Loucy (cell line): ENCODE measurements around the gene MAPK8IP1.

ENCODE experiments used
- H2AFZ ChIP-seq: fragments of 200-600 bp; sonication (generic); 2 replicates; pipeline ENCODE4 v1.6.0; 2016; ENCODE audit warnings: antibody characterized with exemption, mild to moderate bottlenecking, low read length, moderate library complexity
- H3F3A ChIP-seq: fragments of 200-600 bp; 2 replicates; pipeline ENCODE4 v1.6.0; 2016; ENCODE audit warnings: antibody characterized with exemption, low read depth, mild to moderate bottlenecking
- H3K27me3 ChIP-seq: fragments of 200-600 bp; sonication (generic); 2 replicates; pipeline ENCODE4 v1.6.1; 2014; ENCODE audit warnings: low read length, mild to moderate bottlenecking; ENCODE audit not compliant: insufficient read depth, poor library complexity, severe bottlenecking
- H3K36me3 ChIP-seq: fragments of 200-600 bp; sonication (generic); 2 replicates; pipeline ENCODE4 v1.6.1; 2016; ENCODE audit warnings: low read length; ENCODE audit not compliant: insufficient read depth
- H3K4me1 ChIP-seq: fragments of 200-600 bp; sonication (generic); 2 replicates; pipeline ENCODE4 v1.5.1; 2014; ENCODE audit warnings: low read length, mild to moderate bottlenecking; ENCODE audit not compliant: insufficient read depth, poor library complexity, severe bottlenecking
- H3K4me2 ChIP-seq: fragments of 200-600 bp; sonication (generic); 2 replicates; pipeline ENCODE4 v1.6.0; 2014; ENCODE audit warnings: antibody characterized with exemption, low read length, low read depth, mild to moderate bottlenecking; ENCODE audit not compliant: poor library complexity, severe bottlenecking
- H3K4me3 ChIP-seq: fragments of 200-600 bp; sonication (generic); 2 replicates; pipeline ENCODE4 v1.5.1; 2014; ENCODE audit warnings: low read length, mild to moderate bottlenecking, mixed read lengths; ENCODE audit not compliant: poor library complexity, severe bottlenecking
- H3K79me2 ChIP-seq: fragments of 200-600 bp; sonication (generic); 2 replicates; pipeline ENCODE4 v1.6.1; 2014; ENCODE audit warnings: low read length; ENCODE audit not compliant: insufficient read depth
- H3K9ac ChIP-seq: fragments of 200-600 bp; sonication (generic); 2 replicates; pipeline ENCODE4 v1.6.0; 2014; ENCODE audit warnings: mild to moderate bottlenecking, low read depth, low read length, moderate library complexity; ENCODE audit not compliant: poor library complexity, severe bottlenecking
- H3K9me2 ChIP-seq: fragments of 200-600 bp; sonication (generic); replicated peaks from 2 replicates; pipeline ENCODE4 v1.6.1; 2016; ENCODE audit warnings: low read depth, low read length, mixed read lengths
- H3K9me3 ChIP-seq: fragments of 200-600 bp; sonication (generic); 2 replicates; pipeline ENCODE4 v1.6.1; 2014; ENCODE audit warnings: mild to moderate bottlenecking, antibody characterized with exemption, low read length, low read depth; ENCODE audit not compliant: insufficient read depth
- H4K20me1 ChIP-seq: fragments of 200-600 bp; sonication (generic); 2 replicates; pipeline ENCODE4 v1.6.0; 2014; ENCODE audit warnings: antibody characterized with exemption, low read length, mild to moderate bottlenecking; ENCODE audit not compliant: insufficient read depth, poor library complexity, severe bottlenecking
- EZH2phosphoT487 ChIP-seq: fragments of 200-600 bp; IDR thresholded peaks from 2 replicates; pipeline ENCODE4 v1.6.1; 2018; ENCODE audit warnings: antibody characterized with exemption, mild to moderate bottlenecking, moderate library complexity, borderline replicate concordance
- TF ChIP-seq, protein P1 (sequence below): fragments of 200-600 bp; sonication (generic); conservative IDR thresholded peaks from 2 replicates; pipeline ENCODE4 v1.5.1; 2014; ENCODE audit warnings: mild to moderate bottlenecking, antibody characterized with exemption, low read length

The MAPK8IP1 gene

GRCh38 chr11:45913514-45913913 is 28.1 kb downstream of the MAPK8IP1 start:
- Histone ChIP-seq H3K4me1 (peaks cover 14% of the 10 kb centered on the region), H3K4me3 (no peak overlapping the region), H3K27me3 (no peaks in the 10 kb centered on the region), H3K9me2 (no peaks in the 10 kb centered on the region), H3K36me3 (peaks cover 22% of the 10 kb centered on the region; the same call in 1 of the 2 replicates), H3F3A (0 out of 2 replicates have a peak, but pooled peaks cover 3% of the 10 kb centered on the region), H3K79me2 (peaks cover 23% of the 10 kb centered on the region), H3K4me2 (no peak overlapping the region), H2AFZ (no peak overlapping the region), H3K9me3 (no peaks in the 10 kb centered on the region), H4K20me1 (peaks cover 22% of the 10 kb centered on the region), H3K9ac (no peak overlapping the region)
- TF ChIP-seq, protein P1, sequence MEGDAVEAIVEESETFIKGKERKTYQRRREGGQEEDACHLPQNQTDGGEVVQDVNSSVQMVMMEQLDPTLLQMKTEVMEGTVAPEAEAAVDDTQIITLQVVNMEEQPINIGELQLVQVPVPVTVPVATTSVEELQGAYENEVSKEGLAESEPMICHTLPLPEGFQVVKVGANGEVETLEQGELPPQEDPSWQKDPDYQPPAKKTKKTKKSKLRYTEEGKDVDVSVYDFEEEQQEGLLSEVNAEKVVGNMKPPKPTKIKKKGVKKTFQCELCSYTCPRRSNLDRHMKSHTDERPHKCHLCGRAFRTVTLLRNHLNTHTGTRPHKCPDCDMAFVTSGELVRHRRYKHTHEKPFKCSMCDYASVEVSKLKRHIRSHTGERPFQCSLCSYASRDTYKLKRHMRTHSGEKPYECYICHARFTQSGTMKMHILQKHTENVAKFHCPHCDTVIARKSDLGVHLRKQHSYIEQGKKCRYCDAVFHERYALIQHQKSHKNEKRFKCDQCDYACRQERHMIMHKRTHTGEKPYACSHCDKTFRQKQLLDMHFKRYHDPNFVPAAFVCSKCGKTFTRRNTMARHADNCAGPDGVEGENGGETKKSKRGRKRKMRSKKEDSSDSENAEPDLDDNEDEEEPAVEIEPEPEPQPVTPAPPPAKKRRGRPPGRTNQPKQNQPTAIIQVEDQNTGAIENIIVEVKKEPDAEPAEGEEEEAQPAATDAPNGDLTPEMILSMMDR: no peak
- TF ChIP-seq EZH2phosphoT487: no peak

DNA sequence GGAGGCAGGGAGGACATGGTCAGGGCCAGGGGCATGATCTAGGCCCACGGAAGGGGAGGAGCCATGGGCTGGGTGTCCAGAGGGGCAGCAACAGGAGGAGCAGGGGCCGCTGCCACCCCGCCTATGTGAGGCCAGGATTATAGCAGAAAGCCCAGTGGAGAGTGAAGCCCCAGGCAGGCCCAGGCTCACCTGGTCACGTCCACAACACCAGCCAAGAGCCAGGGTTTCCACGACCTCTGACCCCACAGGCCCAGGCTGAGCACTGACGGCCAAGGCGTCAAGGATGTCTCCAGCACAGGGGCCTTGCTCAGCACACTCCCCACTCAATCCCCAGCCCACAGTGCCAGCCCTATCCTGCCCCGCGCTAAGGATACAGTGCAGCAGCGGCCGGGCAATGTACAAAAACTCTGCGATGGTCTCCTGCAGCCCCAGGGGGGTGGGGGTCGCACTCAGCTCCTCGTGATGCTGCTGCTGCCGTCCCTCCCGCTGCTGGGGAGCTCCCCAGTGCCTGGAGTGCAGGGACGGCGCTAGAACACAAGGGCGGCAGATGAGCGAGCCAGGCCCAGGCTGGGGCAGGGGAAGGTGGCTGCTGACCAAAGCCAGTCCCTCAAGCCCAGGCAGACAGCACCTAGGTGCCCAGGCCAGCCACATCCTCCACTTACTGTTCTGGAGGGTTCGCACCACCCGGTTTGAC is 28.6 kb downstream of the MAPK8IP1 start:
- peaks cover 22% of the 10 kb centered on the region; the same call in 1 of the 2 replicates for H3K36me3 ChIP-seq
- H4K20me1 ChIP-seq: peaks cover 22% of the 10 kb centered on the region

DNA sequence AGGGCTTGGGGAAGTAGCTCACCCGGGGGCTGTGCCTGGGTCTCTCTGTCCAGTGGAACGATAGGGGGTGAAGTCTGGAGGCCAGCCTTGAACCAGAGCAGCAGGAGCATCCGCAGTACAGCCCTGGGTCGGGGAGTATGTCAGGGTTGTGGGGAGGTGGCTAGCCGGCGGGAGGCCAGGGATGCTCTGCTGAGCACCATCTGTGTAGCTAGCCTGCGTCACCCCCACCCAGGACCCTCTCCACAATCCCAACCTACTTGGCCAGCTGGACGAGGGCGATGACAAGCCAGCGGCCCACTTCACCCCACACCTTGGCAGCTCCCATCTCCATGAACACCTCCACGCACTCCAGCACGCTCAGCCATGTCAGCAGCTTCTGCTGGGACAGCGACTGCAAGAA is 30.0 kb downstream of the MAPK8IP1 start:
- TF ChIP-seq, protein P1: no peak
- no peak for TF ChIP-seq EZH2phosphoT487
- Histone ChIP-seq H3K4me2 (no peak overlapping the region), H3K36me3 (peaks cover 17% of the 10 kb centered on the region; the same call in 1 of the 2 replicates), H3K4me3 (no peak overlapping the region), H3K9ac (no peak overlapping the region), H4K20me1 (peaks cover 22% of the 10 kb centered on the region), H3K9me2 (no peaks in the 10 kb centered on the region), H3F3A (peaks cover 3% of the 10 kb centered on the region; the same call in 1 of the 2 replicates), H3K79me2 (peaks cover 23% of the 10 kb centered on the region), H3K27me3 (no peaks in the 10 kb centered on the region), H3K4me1 (peaks cover 29% of the 10 kb centered on the region), H3K9me3 (no peaks in the 10 kb centered on the region), H2AFZ (no peak overlapping the region)

More for the DNA sequence above, 28.6 kb downstream of the MAPK8IP1 start:
- Histone ChIP-seq H3F3A (peaks cover 3% of the 10 kb centered on the region; the same call in 1 of the 2 replicates), H2AFZ (no peak overlapping the region), H3K9ac (no peak overlapping the region), H3K27me3 (no peaks in the 10 kb centered on the region), H3K9me2 (no peaks in the 10 kb centered on the region), H3K4me1 (peaks cover 17% of the 10 kb centered on the region), H3K9me3 (no peaks in the 10 kb centered on the region), H3K4me3 (no peak overlapping the region), H3K79me2 (peaks cover 23% of the 10 kb centered on the region), H3K4me2 (no peak overlapping the region)
- TF ChIP-seq, protein P1: no peak
- TF ChIP-seq EZH2phosphoT487: no peak
